ENCODE data around the gene PRRC2C. TPM values are rescaled to one million over a fixed set of nuclear protein-coding genes. Genes with fewer than 3 reads are reported as not detected.

Gene PRRC2C
- total RNA-seq, 2 experiments from 2014 or later: 357 to 387 TPM

GRCh38 chr1:171636141-171636540 is 150.8 kb downstream of the PRRC2C start:
- no peak for DNase-seq
- Histone ChIP-seq H3K4me3 (ENCODE audit: low read length) (no peak overlapping the region), H3K27me3 (ENCODE audit: control insufficient read depth in 1 of 2, insufficient read depth in 2 of 2, low read length in 2 of 2) (peaks cover 0 to 6% of the 10 kb centered on the region in 2 experiments), H3K27ac (ENCODE audit: low read depth in 1 of 2, low read length in 2 of 2) (no peak overlapping the region), H3K4me1 (ENCODE audit: insufficient read depth, low read length) (no peaks in the 10 kb centered on the region), H3K36me3 (ENCODE audit: insufficient read depth, low read length) (no peaks in the 10 kb centered on the region), H3K9me3 (ENCODE audit: control insufficient read depth in 1 of 2, insufficient read depth in 1 of 2, low read length in 2 of 2) (no peaks in the 10 kb centered on the region)
- no peak for ATAC-seq (ENCODE audit: poor library complexity)
- ChIA-PET CTCF (no interaction called here), POLR2A (no interaction called here)
- Mint-ChIP-seq H3K4me3 (no peak overlapping the region), H3K4me1 (ENCODE audit: low read depth) (no peaks in the 10 kb centered on the region), H3K27ac (no peak overlapping the region), H3K36me3 (ENCODE audit: low read depth) (no peaks in the 10 kb centered on the region), H3K9me3 (no peaks in the 10 kb centered on the region), H3K27me3 (peaks cover 4% of the 10 kb centered on the region)
- TF ChIP-seq CTCF (IDR thresholded peaks at IDR 0.05): no peak
- intact Hi-C loops (cut with DNase I, micrococcal nuclease): no loop called here

GRCh38 chr1:171637928-171638576 is 152.7 kb downstream of the PRRC2C start:
- Histone ChIP-seq H3K4me1 (ENCODE audit: insufficient read depth, low read length) (no peaks in the 10 kb centered on the region), H3K4me3 (ENCODE audit: low read length) (no peak overlapping the region), H3K36me3 (ENCODE audit: insufficient read depth, low read length) (no peaks in the 10 kb centered on the region), H3K27ac (ENCODE audit: low read depth in 1 of 2, low read length in 2 of 2) (no peak overlapping the region), H3K27me3 (ENCODE audit: control insufficient read depth in 1 of 2, insufficient read depth in 2 of 2, low read length in 2 of 2) (peaks cover 0 to 6% of the 10 kb centered on the region in 2 experiments), H3K9me3 (ENCODE audit: control insufficient read depth in 1 of 2, insufficient read depth in 1 of 2, low read length in 2 of 2) (no peaks in the 10 kb centered on the region)
- ATAC-seq (ENCODE audit: poor library complexity): no peak
- DNase-seq: no peak
- intact Hi-C loops (cut with DNase I, micrococcal nuclease): no loop called here
- Mint-ChIP-seq H3K27me3 (no peaks in the 10 kb centered on the region), H3K36me3 (ENCODE audit: low read depth) (no peaks in the 10 kb centered on the region), H3K4me3 (no peak overlapping the region), H3K9me3 (no peaks in the 10 kb centered on the region), H3K27ac (no peak overlapping the region), H3K4me1 (ENCODE audit: low read depth) (no peaks in the 10 kb centered on the region)
- ChIA-PET CTCF (no interaction called here), POLR2A (no interaction called here)
- no peak for TF ChIP-seq CTCF (IDR thresholded peaks at IDR 0.05)

GRCh38 chr1:171640225-171640624 is 154.9 kb downstream of the PRRC2C start:
- ChIA-PET CTCF (interaction anchor here (0.7 kb wide), 1 partner anchor 19 kb away, joined by 3 read pairs; no protein-coding TSS in a partner anchor), POLR2A (no interaction called here)
- intact Hi-C loops (cut with DNase I, micrococcal nuclease): loop anchor here in 1 of 2 experiments (10.0 kb wide), 1 partner anchor 85 kb away; no protein-coding TSS in a partner anchor

More at GRCh38 chr1:171640225-171640624, 154.9 kb downstream of the PRRC2C start:
- H3K4me3 Mint-ChIP-seq: no peak overlapping the region
- Histone ChIP-seq H3K27ac (ENCODE audit: low read depth in 1 of 2, low read length in 2 of 2) (no peak overlapping the region), H3K9me3 (ENCODE audit: control insufficient read depth in 1 of 2, insufficient read depth in 1 of 2, low read length in 2 of 2) (no peaks in the 10 kb centered on the region), H3K4me1 (ENCODE audit: insufficient read depth, low read length) (peaks cover 6% of the 10 kb centered on the region), H3K4me3 (ENCODE audit: low read length) (no peak overlapping the region), H3K27me3 (ENCODE audit: control insufficient read depth in 1 of 2, insufficient read depth in 2 of 2, low read length in 2 of 2) (no peaks in the 10 kb centered on the region), H3K36me3 (ENCODE audit: insufficient read depth, low read length) (no peaks in the 10 kb centered on the region)
- ATAC-seq (ENCODE audit: poor library complexity): no peak
- H3K36me3 Mint-ChIP-seq (ENCODE audit: low read depth): no peaks in the 10 kb centered on the region
- no peaks in the 10 kb centered on the region for H3K27me3 Mint-ChIP-seq
- no peak for TF ChIP-seq CTCF (IDR thresholded peaks at IDR 0.05)
- H3K4me1 Mint-ChIP-seq (ENCODE audit: low read depth): peaks cover 7% of the 10 kb centered on the region
- DNase-seq: no peak
- H3K9me3 Mint-ChIP-seq: no peaks in the 10 kb centered on the region
- no peak overlapping the region for H3K27ac Mint-ChIP-seq

Measured in CD4-positive, alpha-beta T cell (primary cell).